Measurements from ENCODE around the gene MPZL1.

MPZL1 gene

DNA sequence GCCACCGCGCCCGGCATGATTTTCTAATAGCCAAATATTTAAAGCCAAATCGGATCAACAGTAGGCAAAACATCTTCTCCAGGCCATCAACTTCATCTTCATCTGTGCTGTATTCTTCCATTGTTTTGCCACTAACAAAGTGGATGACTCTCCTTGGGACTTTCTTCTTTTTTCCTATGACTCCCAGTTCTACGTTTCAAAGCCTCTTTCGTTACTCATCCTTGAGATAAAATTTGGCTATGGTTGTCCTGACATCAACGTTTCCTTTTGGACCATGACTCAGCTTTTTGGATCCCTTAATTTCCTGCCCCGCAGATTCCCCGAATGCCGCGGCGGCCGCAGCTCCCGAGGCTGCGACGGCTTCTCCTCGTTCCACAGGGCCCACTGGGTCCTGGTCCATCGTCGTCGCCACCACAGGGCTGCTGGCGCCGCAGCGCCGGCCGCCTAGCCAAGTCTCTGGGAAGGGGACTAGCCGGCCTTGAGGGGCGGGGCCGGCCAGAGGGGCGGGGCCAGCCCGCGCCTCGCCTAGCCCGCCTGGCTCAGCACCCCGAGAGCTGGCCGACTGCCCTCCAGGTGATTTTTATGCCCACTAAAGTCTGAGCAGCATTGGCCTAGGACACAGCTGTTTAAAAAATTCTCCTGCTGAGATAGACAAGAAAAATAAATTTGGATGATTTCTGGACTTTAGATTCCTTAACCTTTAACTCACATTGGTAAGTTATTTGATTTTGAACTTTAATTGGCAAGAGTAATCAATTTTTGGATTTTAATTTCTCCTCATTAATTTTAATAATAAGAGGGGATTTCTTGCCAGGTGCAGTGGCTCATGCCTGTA is 98.3 kb downstream of the MPZL1 start:
- TF ChIP-seq CTCF (IDR thresholded peaks at IDR 0.05; ENCODE audit: extremely low read depth, missing control alignments), result no peak
- DNase-seq (ENCODE audit: low spot score), result peak; percentile 80

DNA sequence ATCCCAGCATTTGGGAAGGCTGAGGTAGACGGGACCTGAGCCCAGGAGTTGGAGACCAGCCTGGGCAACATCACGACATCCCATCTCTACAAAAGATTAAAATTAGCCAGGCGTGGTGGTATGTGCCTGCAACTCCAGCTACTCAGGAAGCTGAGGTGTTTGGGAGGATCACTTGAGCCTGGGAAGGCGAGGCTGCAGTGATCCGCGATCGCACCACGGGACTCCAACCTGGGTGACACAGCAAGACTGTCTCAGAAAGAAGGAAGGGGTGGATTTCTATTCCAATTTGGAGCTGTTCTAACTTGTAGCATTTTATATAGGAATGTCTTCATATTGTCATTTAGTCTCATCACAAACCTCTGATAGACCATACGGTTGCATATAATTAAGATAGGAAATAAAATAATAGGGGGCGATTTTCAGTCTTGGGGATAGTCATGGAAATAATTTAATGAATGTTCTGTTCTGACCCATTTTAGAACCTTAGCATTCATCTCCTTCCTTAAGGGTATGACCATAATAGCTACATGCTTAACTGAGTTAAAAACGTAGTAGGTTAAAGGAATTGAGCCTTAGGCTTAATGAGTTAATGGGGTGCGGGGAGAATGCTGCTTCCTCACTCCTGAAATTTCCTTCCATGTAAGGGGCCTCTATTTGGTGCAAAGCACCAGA is 99.0 kb downstream of the MPZL1 start:
- TF ChIP-seq CTCF (IDR thresholded peaks at IDR 0.05; ENCODE audit: extremely low read depth, missing control alignments), result no peak
- no peak for DNase-seq (ENCODE audit: low spot score)

DNA sequence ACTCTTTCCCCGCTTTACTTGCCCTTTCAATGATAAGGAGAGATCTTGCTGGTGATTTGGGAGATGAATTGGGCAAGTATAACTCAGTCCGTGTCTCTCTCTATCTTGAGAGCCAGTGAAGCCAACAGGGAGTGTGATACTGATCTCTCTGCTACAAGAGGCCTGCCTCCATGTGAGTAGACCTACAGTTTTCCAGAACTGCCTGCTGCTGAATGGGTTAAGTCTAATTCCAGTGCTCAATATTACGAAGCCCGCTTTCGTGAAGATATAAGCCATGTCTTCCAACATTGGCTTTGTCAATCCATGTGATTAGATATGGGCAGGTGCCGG is 99.5 kb downstream of the MPZL1 start:
- no peak for DNase-seq (ENCODE audit: low spot score)
- no peak for TF ChIP-seq CTCF (IDR thresholded peaks at IDR 0.05; ENCODE audit: extremely low read depth, missing control alignments)

- DNase-seq (ENCODE audit: low spot score), result no peak
- no peak for TF ChIP-seq CTCF (IDR thresholded peaks at IDR 0.05; ENCODE audit: extremely low read depth, missing control alignments)
Measured at GRCh38 chr1:167821969-167822685, 100.3 kb downstream of the MPZL1 start.

GRCh38 chr1:167824163-167824794 is 102.5 kb downstream of the MPZL1 start:
- no peak for DNase-seq (ENCODE audit: low spot score)
- TF ChIP-seq CTCF (IDR thresholded peaks at IDR 0.05; ENCODE audit: extremely low read depth, missing control alignments), result no peak

GRCh38 chr1:167825419-167826079 is 103.8 kb downstream of the MPZL1 start:
- no peak for TF ChIP-seq CTCF (IDR thresholded peaks at IDR 0.05; ENCODE audit: extremely low read depth, missing control alignments)
- DNase-seq (ENCODE audit: low spot score), result no peak
